HepG2 (cell line): Measurements from ENCODE around the gene ALG8. TPM values are rescaled to one million over a fixed set of nuclear protein-coding genes. Genes with fewer than 3 reads are reported as not detected.

Experiments used
- AKAP8 ChIP-seq: sonication (generic); formaldehyde crosslinking; IDR thresholded peaks from 2 replicates; pipeline ENCODE4 v1.5.1; 2020; ENCODE audit warnings: mild to moderate bottlenecking, missing genetic modification reagents
- ATF3 ChIP-seq: sonication (generic); formaldehyde crosslinking; IDR thresholded peaks from 2 replicates; pipeline ENCODE4 v1.4.0; 2020; ENCODE audit warnings: missing genetic modification reagents
- EHMT2 ChIP-seq: fragments of 200-600 bp; sonication (generic); IDR thresholded peaks from 2 replicates; pipeline ENCODE4 v1.7.0; 2017; ENCODE audit warnings: antibody characterized with exemption, low read depth, low read length, borderline replicate concordance
- EP300 ChIP-seq, 3 experiments: sonication (generic) in 1 of 3; formaldehyde crosslinking in 1 of 3; IDR thresholded peaks; 2 replicates each; pipeline versions ENCODE4 v1.5.1 to v1.6.1; 2011 to 2020; ENCODE audit warnings: low read depth in 2 of 3, low read length in 2 of 3, borderline replicate concordance in 1 of 3, improper control_type of control experiment in 1 of 3, mild to moderate bottlenecking in 1 of 3, missing genetic modification reagents in 1 of 3, moderate library complexity in 1 of 3
- FOXA1 ChIP-seq, 2 experiments: fragments of 450-650 bp in 1 of 2; sonication (generic) in 1 of 2; formaldehyde crosslinking in 1 of 2; IDR thresholded peaks; 2 replicates each; pipeline versions ENCODE4 v1.4.0 to v1.6.1; 2016 to 2020; ENCODE audit warnings: missing genetic modification reagents in 1 of 2
- KLF6 ChIP-seq: IDR thresholded peaks from 2 replicates; pipeline ENCODE4 v1.8.0; 2016; ENCODE audit warnings: missing biosample characterization, missing genetic modification reagents
- MTA3 ChIP-seq: sonication (generic); formaldehyde crosslinking; IDR thresholded peaks from 2 replicates; pipeline ENCODE4 v1.4.0; 2020; ENCODE audit warnings: missing genetic modification reagents
- PAF1 ChIP-seq: IDR thresholded peaks from 2 replicates; pipeline ENCODE4 v1.6.1; 2016; ENCODE audit warnings: missing genetic modification reagents, missing compliant biosample characterization
- PAWR ChIP-seq: sonication (generic); formaldehyde crosslinking; IDR thresholded peaks from 2 replicates; pipeline ENCODE4 v1.4.0; 2020; ENCODE audit warnings: missing genetic modification reagents, mild to moderate bottlenecking, borderline replicate concordance
- RAD51 ChIP-seq: fragments of 450-650 bp; IDR thresholded peaks from 2 replicates; pipeline ENCODE4 v1.6.1; 2016; ENCODE audit warnings: borderline replicate concordance
- RARG ChIP-seq: sonication (generic); formaldehyde crosslinking; IDR thresholded peaks from 2 replicates; pipeline ENCODE4 v1.4.0; 2020; ENCODE audit warnings: low read depth, mild to moderate bottlenecking, missing genetic modification reagents
- SMAD3 ChIP-seq: sonication (generic); formaldehyde crosslinking; IDR thresholded peaks from 2 replicates; pipeline ENCODE4 v1.4.0; 2020; ENCODE audit warnings: missing genetic modification reagents
- SMC3 ChIP-seq: IDR thresholded peaks from 2 replicates; pipeline ENCODE4 v1.6.1; 2011; ENCODE audit warnings: low read length, improper control_type of control experiment
- SRSF1 ChIP-seq: fragments of 200-400 bp; formaldehyde crosslinking; optimal IDR thresholded peaks from 2 replicates; pipeline ENCODE3; 2017; ENCODE audit warnings: mild to moderate bottlenecking, low read depth, low read length, moderate library complexity
- SRSF9 ChIP-seq: fragments of 200-400 bp; formaldehyde crosslinking; IDR thresholded peaks from 2 replicates; pipeline ENCODE4 v1.6.1; 2018; ENCODE audit warnings: borderline replicate concordance, mild to moderate bottlenecking, low read depth, low read length; ENCODE audit not compliant: insufficient read depth, poor library complexity, severe bottlenecking
- STAT5B ChIP-seq: sonication (generic); formaldehyde crosslinking; IDR thresholded peaks from 2 replicates; pipeline ENCODE4 v1.4.0; 2020; ENCODE audit warnings: missing genetic modification reagents
- TGIF2 ChIP-seq: IDR thresholded peaks from 2 replicates; pipeline ENCODE4 v1.6.1; 2016; ENCODE audit warnings: control low read depth, missing compliant biosample characterization
- ZHX1 ChIP-seq: sonication (generic); formaldehyde crosslinking; IDR thresholded peaks from 2 replicates; pipeline ENCODE4 v1.8.1; 2022; ENCODE audit warnings: low read depth, mild to moderate bottlenecking, missing genetic modification reagents
- ZNF724P ChIP-seq: sonication (generic); formaldehyde crosslinking; IDR thresholded peaks from 2 replicates; pipeline ENCODE4 v1.8.0; 2022; ENCODE audit warnings: missing genetic modification reagents, borderline replicate concordance
- ZNF776 ChIP-seq: sonication (generic); formaldehyde crosslinking; IDR thresholded peaks from 2 replicates; pipeline ENCODE4 v1.4.0; 2020; ENCODE audit warnings: mild to moderate bottlenecking, missing genetic modification reagents
- ZSCAN30 ChIP-seq: sonication (generic); formaldehyde crosslinking; IDR thresholded peaks from 2 replicates; pipeline ENCODE4 v1.5.0; 2020; ENCODE audit warnings: mild to moderate bottlenecking, missing genetic modification reagents
- ZSCAN9 ChIP-seq: IDR thresholded peaks from 2 replicates; pipeline ENCODE4 v1.6.1; 2016; ENCODE audit warnings: borderline replicate concordance
- polyA plus RNA-seq, 8 experiments: library from polyadenylated mRNA; depleted of rRNA in 3 of 8; stranded (reverse) in 7 of 8; unstranded in 1 of 8; fragments of >200 nt; fragmentation: Illumina TruSeq in 4 of 8; extraction: Trizol in 4 of 8; gene quantifications; 2 replicates each; pipeline versions ENCODE4 v1.2.1 to v1.2.3, GENCODE V29; 2011 to 2016; ENCODE audit warnings: low read depth in 4 of 8, missing spikeins in 1 of 8, mixed read lengths in 1 of 8; ENCODE audit not compliant: insufficient read depth in 1 of 8
- total RNA-seq, 5 experiments: library from RNA; depleted of rRNA; stranded (reverse); fragments of >200 nt; fragmentation: Illumina TruSeq; extraction: Trizol; gene quantifications; 2 replicates each; pipeline ENCODE4 v1.2.3, GENCODE V29; 2016; ENCODE audit warnings: low read depth in 1 of 5
- TF ChIP-seq, protein P1 (sequence below): sonication (generic); formaldehyde crosslinking; IDR thresholded peaks from 2 replicates; pipeline ENCODE4 v1.5.0; 2020; ENCODE audit warnings: missing genetic modification reagents

ALG8 gene
- total and polyA plus RNA-seq, 2 of the 13 experiments (the other 11 are each of a cell fraction or from before 2014, with no cell fraction given) = 75.8 to 88.0 TPM

- no peak for TF ChIP-seq EHMT2
- peak; percentile 67 for TF ChIP-seq TGIF2 (CRISPR knock-in tag)
- no peak for TF ChIP-seq ZSCAN30 (CRISPR knock-in tag)
- 0 out of 2 replicates have a peak, but pooled peaks have one; percentile 25 for TF ChIP-seq SMAD3
- no peak for TF ChIP-seq SRSF1
- no peak for TF ChIP-seq AKAP8 (CRISPR knock-in tag)
- TF ChIP-seq FOXA1 (IDR thresholded peaks at IDR 0.05) = no peak
- 0 out of 2 replicates have a peak, but pooled peaks have one; percentile 20 for TF ChIP-seq FOXA1 (CRISPR knock-in tag; IDR thresholded peaks at IDR 0.05)
- TF ChIP-seq SRSF9 = no peak
- TF ChIP-seq MTA3 (CRISPR knock-in tag) = no peak
- TF ChIP-seq RARG (CRISPR knock-in tag) = no peak
- no peak for TF ChIP-seq PAWR (CRISPR knock-in tag)
- TF ChIP-seq PAF1 = 0 out of 2 replicates have a peak, but pooled peaks have one; percentile 26
- TF ChIP-seq, protein P1, sequence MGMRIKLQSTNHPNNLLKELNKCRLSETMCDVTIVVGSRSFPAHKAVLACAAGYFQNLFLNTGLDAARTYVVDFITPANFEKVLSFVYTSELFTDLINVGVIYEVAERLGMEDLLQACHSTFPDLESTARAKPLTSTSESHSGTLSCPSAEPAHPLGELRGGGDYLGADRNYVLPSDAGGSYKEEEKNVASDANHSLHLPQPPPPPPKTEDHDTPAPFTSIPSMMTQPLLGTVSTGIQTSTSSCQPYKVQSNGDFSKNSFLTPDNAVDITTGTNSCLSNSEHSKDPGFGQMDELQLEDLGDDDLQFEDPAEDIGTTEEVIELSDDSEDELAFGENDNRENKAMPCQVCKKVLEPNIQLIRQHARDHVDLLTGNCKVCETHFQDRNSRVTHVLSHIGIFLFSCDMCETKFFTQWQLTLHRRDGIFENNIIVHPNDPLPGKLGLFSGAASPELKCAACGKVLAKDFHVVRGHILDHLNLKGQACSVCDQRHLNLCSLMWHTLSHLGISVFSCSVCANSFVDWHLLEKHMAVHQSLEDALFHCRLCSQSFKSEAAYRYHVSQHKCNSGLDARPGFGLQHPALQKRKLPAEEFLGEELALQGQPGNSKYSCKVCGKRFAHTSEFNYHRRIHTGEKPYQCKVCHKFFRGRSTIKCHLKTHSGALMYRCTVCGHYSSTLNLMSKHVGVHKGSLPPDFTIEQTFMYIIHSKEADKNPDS = no peak
- TF ChIP-seq ATF3 = 0 out of 2 replicates have a peak, but pooled peaks have one; percentile 49
- peak in 1 of 2 experiments; percentile 60; a peak in 1 of 4 replicates for TF ChIP-seq EP300 (IDR thresholded peaks at IDR 0.05; ENCODE audit: low read depth in 2 of 2, low read length in 2 of 2)
- TF ChIP-seq EP300 (CRISPR knock-in tag; IDR thresholded peaks at IDR 0.05; ENCODE audit: borderline replicate concordance) = peak; percentile 58; the same call in 1 of the 2 replicates
- TF ChIP-seq RAD51 = no peak
- TF ChIP-seq STAT5B (CRISPR knock-in tag) = no peak
- TF ChIP-seq ZSCAN9 = no peak
- TF ChIP-seq KLF6 (CRISPR knock-in tag) = peak; percentile 43; the same call in 1 of the 2 replicates
- no peak for TF ChIP-seq ZNF724P
- TF ChIP-seq ZNF776 (CRISPR knock-in tag) = no peak
- TF ChIP-seq SMC3 = no peak
- TF ChIP-seq ZHX1 (CRISPR knock-in tag) = no peak
Observed at GRCh38 chr11:78050964-78051831, 88.2 kb downstream of the ALG8 start (continued).
